Small intestine (tissue), 7 donors: ENCODE data around the gene ADRA2A. TPM values are rescaled to one million over a fixed set of nuclear protein-coding genes. Genes with fewer than 3 reads are reported as not detected.

ENCODE experiments used
- DNase-seq, 2 donors: peaks; one replicate each; pipeline versions ENCODE4 v3.0.0 to v3.0.0-alpha.2; 2013
- FAIRE-seq: peaks from 2 replicates; lab custom pipeline; 2012; peaks lifted over from hg19 to GRCh38; lab: Jason Lieb, UNC
- H3K27ac ChIP-seq, 3 donors: one replicate each; pipeline ENCODE4 v1.5.1; 2013; ENCODE audit warnings: low read length in 2 of 3, mild to moderate bottlenecking in 2 of 3, control low read depth in 1 of 3, inconsistent platforms in 1 of 3, low read depth in 1 of 3, moderate library complexity in 1 of 3
- H3K27me3 ChIP-seq, 3 donors: one replicate each; pipeline ENCODE4 v1.6.1; 2013; ENCODE audit warnings: low read length in 3 of 3, inconsistent platforms in 1 of 3; ENCODE audit not compliant: control insufficient read depth in 3 of 3, insufficient read depth in 3 of 3
- H3K36me3 ChIP-seq, 3 donors: one replicate each; pipeline ENCODE4 v1.6.1; 2013; ENCODE audit warnings: low read length in 3 of 3, inconsistent platforms in 1 of 3, low read depth in 1 of 3, mild to moderate bottlenecking in 1 of 3, moderate library complexity in 1 of 3; ENCODE audit not compliant: control insufficient read depth in 3 of 3, insufficient read depth in 2 of 3
- H3K4me1 ChIP-seq, 3 donors: one replicate each; pipeline ENCODE4 v1.6.1; 2013; ENCODE audit warnings: low read length in 2 of 3, inconsistent platforms in 1 of 3, low read depth in 1 of 3, mild to moderate bottlenecking in 1 of 3, moderate library complexity in 1 of 3; ENCODE audit not compliant: control insufficient read depth in 3 of 3, insufficient read depth in 2 of 3
- H3K4me3 ChIP-seq, 3 donors: one replicate each; pipeline ENCODE4 v1.5.1; 2013; ENCODE audit warnings: low read length in 3 of 3, control low read depth in 1 of 3, inconsistent platforms in 1 of 3, low read depth in 1 of 3, mild to moderate bottlenecking in 1 of 3, moderate library complexity in 1 of 3
- H3K9me3 ChIP-seq, 2 donors: one replicate each; pipeline ENCODE4 v1.6.1; 2013; ENCODE audit warnings: low read depth in 1 of 2, low read length in 1 of 2; ENCODE audit not compliant: control insufficient read depth in 2 of 2, insufficient read depth in 1 of 2
- WGBS, 3 donors: extraction: QIAGEN DNeasy Blood & Tissue Kit; methylation state at CpG; one replicate each; pipeline ENCODE4 v1.1.7; 2013; 5-methylcytosine and 5-hydroxymethylcytosine counted together
- polyA plus RNA-seq, 4 donors: library from polyadenylated mRNA; stranded (reverse) in 3 of 4; unstranded in 1 of 4; fragments of 200-250 nt in 3 of 4; fragments of 120-200 nt in 1 of 4; gene quantifications; one replicate each; pipeline versions ENCODE4 v1.2.1 to v1.2.3, GENCODE V29; 2013
- donor health status: healthy with polysubstance abuse.
- donor health status: control.
- donor health status: control.
- donor health status: Bipolar disorder and iron deficiency.
- donor health status: healthy.

The ADRA2A gene
- polyA plus RNA-seq, 4 donors: 1.1 to 19.3 (median 6.6) TPM

- no peak overlapping the region for H3K27ac ChIP-seq
- WGBS, 3 donors: 20 to 30% (median 28%) methylated on average over 8 of the region's 8 CpGs
- H3K36me3 ChIP-seq: no peaks in the 10 kb centered on the region
- no peak overlapping the region for H3K4me3 ChIP-seq
- DNase-seq (peak; percentile 27 to 45), FAIRE-seq (no peak)
- no peaks in the 10 kb centered on the region for H3K9me3 ChIP-seq
- peaks cover 3 to 6% (median 5%) of the 10 kb centered on the region in 3 donors for H3K4me1 ChIP-seq
- H3K27me3 ChIP-seq: no peaks in the 10 kb centered on the region
Measured at GRCh38 chr10:111109501-111110242, 32.8 kb downstream of the ADRA2A start.

- Histone ChIP-seq H3K4me3 (no peak overlapping the region), H3K36me3 (no peaks in the 10 kb centered on the region), H3K9me3 (no peaks in the 10 kb centered on the region), H3K27ac (no peak overlapping the region), H3K4me1 (peaks cover 0 to 5% (median 0%) of the 10 kb centered on the region in 3 donors), H3K27me3 (no peaks in the 10 kb centered on the region)
- DNase-seq: no peak
- FAIRE-seq: no peak
- WGBS, 3 donors: 86 to 96% (median 86%) methylated on average over 3 of the region's 3 CpGs
Measured at GRCh38 chr10:111110771-111111170, 33.9 kb downstream of the ADRA2A start.

DNA sequence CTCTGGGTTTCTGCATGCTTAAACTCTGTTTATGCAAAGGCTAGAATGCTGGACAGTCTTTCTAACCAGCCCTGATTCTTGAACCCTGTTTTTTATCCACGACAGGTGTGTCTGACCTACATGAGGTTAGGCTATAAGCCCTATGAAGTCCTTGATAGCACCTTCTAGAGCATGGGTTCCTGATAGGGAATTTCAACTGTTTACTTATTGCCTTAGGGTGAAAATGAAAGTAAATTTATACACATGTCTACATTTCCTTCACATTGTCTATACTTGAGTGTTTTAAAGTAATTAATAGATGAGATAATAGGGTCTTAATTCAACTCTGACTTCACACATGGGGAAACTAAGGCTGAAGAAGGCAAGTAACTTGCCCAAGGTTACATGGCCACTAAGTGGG lies 35.5 kb downstream of the ADRA2A start:
- H3K27ac ChIP-seq: no peak overlapping the region
- FAIRE-seq: no peak

DNA sequence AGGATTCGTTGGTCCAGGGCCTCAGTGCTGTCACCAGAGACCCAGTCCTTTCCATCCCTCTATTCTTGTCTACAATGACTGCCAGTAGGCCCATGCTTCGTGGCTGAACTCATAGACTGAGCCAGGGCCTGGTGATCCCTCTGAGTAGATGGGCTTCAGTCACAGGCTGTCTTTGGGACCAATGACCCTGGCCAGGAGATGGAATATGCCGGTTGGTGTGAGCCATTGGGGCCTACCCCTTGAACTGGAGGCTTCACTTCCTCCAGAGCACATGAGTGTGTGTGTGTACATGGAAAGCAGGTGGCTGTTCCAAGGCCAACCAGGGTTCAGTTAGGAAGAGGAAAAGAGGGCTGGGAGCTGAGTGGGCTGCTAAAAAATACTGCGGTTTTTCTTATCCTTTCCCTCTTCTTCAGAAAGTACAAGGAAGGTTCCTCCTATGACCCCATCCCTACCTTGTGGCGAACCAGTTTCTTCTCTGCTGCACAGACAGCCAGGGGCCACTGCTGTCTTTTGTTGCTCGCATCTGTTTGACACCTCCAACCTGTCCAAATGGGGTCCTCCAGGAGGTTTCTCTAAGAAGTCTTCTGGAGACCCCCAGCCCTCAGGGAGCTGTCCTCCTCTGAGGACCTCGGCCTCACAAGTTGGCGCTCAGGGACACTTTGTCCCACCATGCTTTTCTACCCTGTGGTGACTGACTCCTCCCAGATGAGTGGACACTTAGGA lies 36.6 kb downstream of the ADRA2A start:
- WGBS, 3 donors: 88 to 95% (median 94%) methylated on average over 8 of the region's 8 CpGs
- Histone ChIP-seq H3K27me3 (no peaks in the 10 kb centered on the region), H3K9me3 (no peaks in the 10 kb centered on the region), H3K36me3 (no peaks in the 10 kb centered on the region), H3K4me1 (peaks cover 0 to 5% (median 5%) of the 10 kb centered on the region in 3 donors), H3K27ac (no peak overlapping the region), H3K4me3 (no peak overlapping the region)
- no peak for FAIRE-seq
- DNase-seq: no peak

More for the DNA sequence above, 35.5 kb downstream of the ADRA2A start:
- no peaks in the 10 kb centered on the region for H3K9me3 ChIP-seq
- H3K4me1 ChIP-seq: peaks cover 0 to 5% (median 2%) of the 10 kb centered on the region in 3 donors
- H3K27me3 ChIP-seq: no peaks in the 10 kb centered on the region
- no peak overlapping the region for H3K4me3 ChIP-seq
- WGBS, 3 donors: 19 to 61% (median 39%) methylated on average over 1 of the region's 1 CpG
- no peaks in the 10 kb centered on the region for H3K36me3 ChIP-seq
- peak; percentile 39 to 61 for DNase-seq

- 60 to 63% (median 62%) methylated on average over 12 of the region's 12 CpGs for WGBS, 3 donors
- no peak for DNase-seq
Measured at GRCh38 chr10:111113961-111114757, 37.3 kb downstream of the ADRA2A start.

GRCh38 chr10:111114758-111115500 lies 38.1 kb downstream of the ADRA2A start:
- DNase-seq: no peak
- no peak for FAIRE-seq
- 82 to 85% (median 82%) methylated on average over 12 of the region's 12 CpGs for WGBS, 3 donors

More at GRCh38 chr10:111113961-111114757, 37.3 kb downstream of the ADRA2A start:
- Histone ChIP-seq H3K36me3 (no peaks in the 10 kb centered on the region), H3K27me3 (no peaks in the 10 kb centered on the region), H3K4me3 (no peak overlapping the region), H3K9me3 (no peaks in the 10 kb centered on the region), H3K4me1 (peaks cover 0 to 5% (median 3%) of the 10 kb centered on the region in 3 donors), H3K27ac (no peak overlapping the region)
- FAIRE-seq: no peak

DNA sequence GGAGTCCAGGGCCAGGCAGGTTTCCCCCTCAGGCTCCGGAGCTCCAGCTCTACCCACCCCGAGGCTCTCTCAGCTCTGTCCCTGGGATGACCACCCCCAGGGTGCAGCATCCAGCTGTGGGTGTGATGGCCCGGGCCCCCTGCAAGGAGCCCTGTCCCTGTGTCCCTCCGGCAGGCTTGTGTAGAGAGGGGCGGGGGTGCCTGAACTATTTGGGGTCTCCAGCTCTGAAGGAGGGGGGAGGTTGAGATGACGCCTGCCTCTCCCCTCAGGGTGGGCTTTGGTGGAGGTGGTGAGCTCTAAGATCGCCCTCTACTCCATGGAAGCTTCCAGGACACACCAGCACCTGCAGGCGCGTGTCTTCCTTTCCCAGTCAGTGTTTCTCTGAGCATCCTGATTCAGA lies 39.4 kb downstream of the ADRA2A start:
- Histone ChIP-seq H3K27ac (no peak overlapping the region), H3K27me3 (no peaks in the 10 kb centered on the region), H3K36me3 (no peaks in the 10 kb centered on the region), H3K9me3 (no peaks in the 10 kb centered on the region), H3K4me1 (peaks cover 0 to 5% (median 3%) of the 10 kb centered on the region in 3 donors), H3K4me3 (no peak overlapping the region)
- WGBS, 3 donors: 86 to 93% (median 88%) methylated on average over 8 to 9 of the region's 9 CpGs
- FAIRE-seq: no peak
- DNase-seq: no peak

More at GRCh38 chr10:111114758-111115500, 38.1 kb downstream of the ADRA2A start:
- Histone ChIP-seq H3K4me3 (no peak overlapping the region), H3K27ac (no peak overlapping the region), H3K4me1 (peaks cover 0 to 5% (median 3%) of the 10 kb centered on the region in 3 donors), H3K27me3 (no peaks in the 10 kb centered on the region), H3K36me3 (no peaks in the 10 kb centered on the region), H3K9me3 (no peaks in the 10 kb centered on the region)
